HEK293T (cell line): Measurements from ENCODE around the gene GABRB3.

Experiments used
- FOXK2 ChIP-seq: fragments of 450-650 bp; IDR thresholded peaks from 2 replicates; pipeline ENCODE4 v1.6.1; 2016; ENCODE audit warnings: mild to moderate bottlenecking
- FOXM1 ChIP-seq: fragments of 450-650 bp; IDR thresholded peaks from 2 replicates; pipeline ENCODE4 v1.6.1; 2017; ENCODE audit warnings: mild to moderate bottlenecking, borderline replicate concordance
- HDGF ChIP-seq: fragments of 450-650 bp; IDR thresholded peaks from 2 replicates; pipeline ENCODE4 v1.6.1; 2017; ENCODE audit warnings: antibody characterized with exemption, borderline replicate concordance
- NFRKB ChIP-seq: fragments of 450-650 bp; IDR thresholded peaks from 2 replicates; pipeline ENCODE4 v1.6.1; 2016; ENCODE audit warnings: mild to moderate bottlenecking, moderate library complexity
- SP1 ChIP-seq: fragments of 450-650 bp; IDR thresholded peaks from 2 replicates; pipeline ENCODE4 v1.6.1; 2017
- ZNF384 ChIP-seq: fragments of 450-650 bp; IDR thresholded peaks from 2 replicates; pipeline ENCODE4 v1.6.1; 2016
- TF ChIP-seq, protein P1 (sequence below): fragments of 450-650 bp; IDR thresholded peaks from 2 replicates; pipeline ENCODE4 v1.6.1; 2016

DNA sequence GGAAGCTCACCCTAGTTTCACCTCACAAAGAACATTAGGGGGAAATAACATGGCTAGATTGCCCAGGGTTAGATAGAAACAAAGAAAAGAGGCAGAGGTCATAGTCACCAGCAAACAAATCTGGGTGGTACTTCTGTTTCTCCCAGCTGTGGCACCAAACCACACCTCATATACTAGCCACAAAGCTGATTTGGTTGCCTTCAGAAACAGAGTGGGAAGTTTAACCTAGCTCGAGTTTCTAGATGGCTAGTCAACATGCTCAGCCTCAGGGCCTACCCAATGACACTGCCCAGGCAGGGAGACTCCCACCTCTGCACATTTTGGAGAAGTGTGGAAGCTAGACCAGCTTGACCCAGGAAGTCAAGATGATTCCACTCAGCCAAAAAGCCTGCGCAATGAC lies 174.2 kb downstream of the GABRB3 start:
- TF ChIP-seq NFRKB = no peak
- no peak for TF ChIP-seq FOXK2
- no peak for TF ChIP-seq HDGF
- TF ChIP-seq FOXM1 = no peak
- TF ChIP-seq, protein P1, sequence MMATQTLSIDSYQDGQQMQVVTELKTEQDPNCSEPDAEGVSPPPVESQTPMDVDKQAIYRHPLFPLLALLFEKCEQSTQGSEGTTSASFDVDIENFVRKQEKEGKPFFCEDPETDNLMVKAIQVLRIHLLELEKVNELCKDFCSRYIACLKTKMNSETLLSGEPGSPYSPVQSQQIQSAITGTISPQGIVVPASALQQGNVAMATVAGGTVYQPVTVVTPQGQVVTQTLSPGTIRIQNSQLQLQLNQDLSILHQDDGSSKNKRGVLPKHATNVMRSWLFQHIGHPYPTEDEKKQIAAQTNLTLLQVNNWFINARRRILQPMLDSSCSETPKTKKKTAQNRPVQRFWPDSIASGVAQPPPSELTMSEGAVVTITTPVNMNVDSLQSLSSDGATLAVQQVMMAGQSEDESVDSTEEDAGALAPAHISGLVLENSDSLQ = no peak
- TF ChIP-seq SP1 = no peak
- no peak for TF ChIP-seq ZNF384
